ENCODE measurements around the gene CALHM1.

DNA sequence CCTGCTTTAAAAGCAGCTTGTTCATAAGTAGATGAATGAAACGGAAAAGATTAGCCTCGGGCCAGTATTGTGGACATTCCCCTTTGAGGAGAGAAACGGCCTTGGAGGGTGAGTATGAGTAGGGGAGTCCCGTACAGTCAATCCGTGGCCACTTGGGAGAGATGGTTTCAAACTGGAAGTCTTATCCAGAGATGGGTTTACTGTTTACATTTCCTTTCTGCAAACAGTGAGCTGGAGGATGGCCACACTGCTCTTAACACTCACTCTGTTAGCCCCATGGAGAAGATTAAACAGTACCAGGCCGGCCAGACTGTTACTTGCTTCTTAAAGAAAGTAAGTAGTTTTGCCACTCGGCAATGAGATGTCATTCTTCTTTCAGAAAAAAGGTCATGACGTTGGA, 26.8 kb downstream of the CALHM1 start:
- TF ChIP-seq ZNF384 (IDR thresholded peaks at IDR 0.05): no peak
- TF ChIP-seq FOXM1 (IDR thresholded peaks at IDR 0.05; ENCODE audit: borderline replicate concordance): no peak
- TF ChIP-seq, protein P1, sequence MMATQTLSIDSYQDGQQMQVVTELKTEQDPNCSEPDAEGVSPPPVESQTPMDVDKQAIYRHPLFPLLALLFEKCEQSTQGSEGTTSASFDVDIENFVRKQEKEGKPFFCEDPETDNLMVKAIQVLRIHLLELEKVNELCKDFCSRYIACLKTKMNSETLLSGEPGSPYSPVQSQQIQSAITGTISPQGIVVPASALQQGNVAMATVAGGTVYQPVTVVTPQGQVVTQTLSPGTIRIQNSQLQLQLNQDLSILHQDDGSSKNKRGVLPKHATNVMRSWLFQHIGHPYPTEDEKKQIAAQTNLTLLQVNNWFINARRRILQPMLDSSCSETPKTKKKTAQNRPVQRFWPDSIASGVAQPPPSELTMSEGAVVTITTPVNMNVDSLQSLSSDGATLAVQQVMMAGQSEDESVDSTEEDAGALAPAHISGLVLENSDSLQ (IDR thresholded peaks at IDR 0.05): no peak
- no peak for TF ChIP-seq SP1 (IDR thresholded peaks at IDR 0.05)
- TF ChIP-seq FOXK2 (IDR thresholded peaks at IDR 0.05): no peak
- TF ChIP-seq TARDBP (IDR thresholded peaks at IDR 0.05): no peak
- TF ChIP-seq CTBP1 (IDR thresholded peaks at IDR 0.05; ENCODE audit: borderline replicate concordance): no peak
- no peak for TF ChIP-seq NFRKB (IDR thresholded peaks at IDR 0.05)
- TF ChIP-seq FOXA1 (IDR thresholded peaks at IDR 0.05): no peak
- no peak for TF ChIP-seq BHLHE40 (IDR thresholded peaks at IDR 0.05; ENCODE audit: borderline replicate concordance)
